WI38 (cell line): ENCODE data around the gene NEDD4L.

Experiments
- H3K4me3 ChIP-seq: 2 replicates; pipeline ENCODE4 v1.5.1; 2011; ENCODE audit warnings: low read depth, mild to moderate bottlenecking, control low read depth, low read length
- CTCF ChIP-seq: IDR thresholded peaks from 2 replicates; pipeline ENCODE4 v1.5.1; 2012; ENCODE audit warnings: low read depth, mild to moderate bottlenecking, control low read depth, low read length

Gene NEDD4L

GRCh38 chr18:58017267-58017666 is 26.8 kb upstream of the NEDD4L start:
- H3K4me3 ChIP-seq: no peak overlapping the region
- TF ChIP-seq CTCF: no peak

- H3K4me3 ChIP-seq: no peak overlapping the region
- no peak for TF ChIP-seq CTCF
These were observed 23.4 kb upstream of the NEDD4L start for GRCh38 chr18:58020567-58021107.

GRCh38 chr18:58021504-58021903 is 22.5 kb upstream of the NEDD4L start:
- TF ChIP-seq CTCF: no peak
- no peak overlapping the region for H3K4me3 ChIP-seq

GRCh38 chr18:58023108-58023507 is 20.9 kb upstream of the NEDD4L start:
- no peak overlapping the region for H3K4me3 ChIP-seq
- TF ChIP-seq CTCF: no peak

GRCh38 chr18:58024139-58024538 is 19.9 kb upstream of the NEDD4L start:
- no peak for TF ChIP-seq CTCF
- no peak overlapping the region for H3K4me3 ChIP-seq

- TF ChIP-seq CTCF: no peak
These were observed 18.8 kb upstream of the NEDD4L start for GRCh38 chr18:58025205-58025604.

GRCh38 chr18:58025733-58026132 is 18.3 kb upstream of the NEDD4L start:
- no peak for TF ChIP-seq CTCF
- no peak overlapping the region for H3K4me3 ChIP-seq

More at GRCh38 chr18:58025205-58025604, 18.8 kb upstream of the NEDD4L start:
- H3K4me3 ChIP-seq: no peak overlapping the region
